Epithelial cell of proximal tubule (primary cell): ENCODE measurements around the gene ZNF700. TPM values are rescaled to one million over a fixed set of nuclear protein-coding genes. Genes with fewer than 3 reads are reported as not detected.

Experiments
- DNase-seq: peaks from one replicate; pipeline ENCODE4 v3.0.0-alpha.2; 2011; ENCODE audit warnings: low read depth
- H3K4me3 ChIP-seq: 2 replicates; pipeline ENCODE4 v1.5.1; 2011; ENCODE audit warnings: low read depth, mild to moderate bottlenecking, low read length
- total RNA-seq: library from RNA; depleted of rRNA; stranded (reverse); fragments of >200 nt; gene quantifications from 2 replicates; pipeline ENCODE4 v1.2.3, GENCODE V29; 2015
- TF ChIP-seq, protein P1 (sequence below): conservative IDR thresholded peaks from 2 replicates; pipeline ENCODE4 v1.5.1; 2012; ENCODE audit warnings: low read depth, mild to moderate bottlenecking, low read length

The ZNF700 gene
- total RNA-seq, 1 donor from 2014 or later, result 7.9 TPM

DNA sequence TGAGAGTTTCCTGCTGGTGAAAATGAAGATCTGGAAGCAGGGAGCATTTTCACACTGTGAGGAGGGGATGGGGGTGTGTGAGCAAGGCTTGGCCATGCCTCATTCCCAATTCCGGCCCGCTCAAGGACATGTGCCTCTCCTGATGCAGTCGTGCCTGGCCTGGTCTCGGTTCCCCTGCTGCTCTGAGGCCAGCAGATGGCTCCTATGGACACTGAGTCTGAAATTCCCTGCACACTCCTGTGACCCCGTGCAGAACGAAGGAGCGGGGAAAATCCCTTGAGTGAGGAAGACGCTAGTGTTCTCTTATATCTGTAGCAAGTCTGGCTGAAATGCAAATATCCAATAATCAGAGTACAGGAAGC, 39.6 kb downstream of the ZNF700 start:
- TF ChIP-seq, protein P1, sequence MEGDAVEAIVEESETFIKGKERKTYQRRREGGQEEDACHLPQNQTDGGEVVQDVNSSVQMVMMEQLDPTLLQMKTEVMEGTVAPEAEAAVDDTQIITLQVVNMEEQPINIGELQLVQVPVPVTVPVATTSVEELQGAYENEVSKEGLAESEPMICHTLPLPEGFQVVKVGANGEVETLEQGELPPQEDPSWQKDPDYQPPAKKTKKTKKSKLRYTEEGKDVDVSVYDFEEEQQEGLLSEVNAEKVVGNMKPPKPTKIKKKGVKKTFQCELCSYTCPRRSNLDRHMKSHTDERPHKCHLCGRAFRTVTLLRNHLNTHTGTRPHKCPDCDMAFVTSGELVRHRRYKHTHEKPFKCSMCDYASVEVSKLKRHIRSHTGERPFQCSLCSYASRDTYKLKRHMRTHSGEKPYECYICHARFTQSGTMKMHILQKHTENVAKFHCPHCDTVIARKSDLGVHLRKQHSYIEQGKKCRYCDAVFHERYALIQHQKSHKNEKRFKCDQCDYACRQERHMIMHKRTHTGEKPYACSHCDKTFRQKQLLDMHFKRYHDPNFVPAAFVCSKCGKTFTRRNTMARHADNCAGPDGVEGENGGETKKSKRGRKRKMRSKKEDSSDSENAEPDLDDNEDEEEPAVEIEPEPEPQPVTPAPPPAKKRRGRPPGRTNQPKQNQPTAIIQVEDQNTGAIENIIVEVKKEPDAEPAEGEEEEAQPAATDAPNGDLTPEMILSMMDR, result peak; percentile 45
- DNase-seq, result no peak

DNA sequence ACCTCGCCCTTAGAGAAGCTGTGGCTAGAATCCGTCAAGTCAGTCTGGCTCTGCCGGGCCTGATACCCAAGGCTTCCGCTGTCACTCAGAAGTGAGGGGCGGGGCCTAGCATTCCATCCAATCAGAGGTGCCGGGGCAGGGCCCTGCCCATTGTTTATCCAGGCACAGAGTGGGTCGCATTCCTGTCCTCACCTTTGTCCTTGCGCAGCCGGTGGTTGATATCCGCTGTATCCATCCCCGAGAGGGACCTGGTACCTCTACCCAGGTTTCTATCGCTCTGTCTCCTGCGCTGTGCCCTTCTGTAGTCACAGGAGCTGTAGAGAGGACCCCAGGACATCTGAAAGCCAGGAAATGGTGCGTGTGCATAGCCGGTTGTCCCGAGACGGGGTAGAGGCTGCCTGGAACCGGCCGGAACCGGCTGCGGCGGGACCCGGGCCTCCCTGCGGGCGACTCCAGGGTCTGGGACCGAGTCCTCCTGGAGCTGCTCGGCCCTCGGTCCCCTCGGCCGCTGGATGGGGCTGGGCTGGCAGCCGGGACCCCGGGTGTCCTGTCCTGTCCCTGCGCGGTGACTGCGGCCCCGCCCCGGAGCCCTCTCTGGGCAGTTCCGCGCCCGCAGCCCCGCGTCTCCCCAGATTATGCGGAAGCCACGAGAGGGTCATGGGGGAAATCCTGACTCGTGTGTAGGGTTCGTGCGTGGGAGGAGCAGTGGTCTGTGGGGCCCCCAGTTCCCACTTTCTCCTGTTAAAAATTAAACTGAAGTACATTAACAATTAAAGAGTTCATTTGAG, 40.1 kb downstream of the ZNF700 start, which contains the start of gene ZNF763:
Gene ZNF763, plus strand, starts transcription at position 183 of the 788 bp plus-strand sequence. Its CDS starts 169 bp downstream, at position 352.
- H3K4me3 ChIP-seq, result peak within 1 kb of the TSS; percentile 72
- TF ChIP-seq, protein P1, result no peak
- peak; percentile 54 for DNase-seq

More for the DNA sequence above, 39.6 kb downstream of the ZNF700 start:
- H3K4me3 ChIP-seq, result peak overlapping the region; percentile 72

DNA sequence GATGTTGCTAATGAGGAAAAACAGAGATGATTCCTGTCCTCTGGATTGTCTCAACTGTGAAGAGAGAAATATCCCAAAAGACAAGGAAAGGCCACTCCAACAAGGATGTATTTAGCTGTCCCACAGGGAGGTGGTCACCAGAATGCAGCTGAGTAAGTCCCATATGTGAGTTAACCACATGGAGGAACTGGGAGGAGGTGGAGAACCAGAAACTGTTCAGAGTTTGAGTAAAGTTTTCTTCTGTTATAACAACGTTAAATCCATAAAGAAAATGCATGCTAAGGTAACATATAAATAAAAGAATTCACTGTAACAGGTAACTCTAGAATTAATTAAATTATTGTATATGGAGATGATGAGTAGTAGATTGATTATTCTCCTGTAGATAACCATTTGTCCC, 45.3 kb downstream of the ZNF700 start:
- H3K4me3 ChIP-seq, result no peak overlapping the region
- no peak for DNase-seq
- TF ChIP-seq, protein P1, result no peak

- no peak for DNase-seq
- TF ChIP-seq, protein P1, result no peak
Measured at GRCh38 chr19:11971041-11971440, 46.1 kb downstream of the ZNF700 start.

DNA sequence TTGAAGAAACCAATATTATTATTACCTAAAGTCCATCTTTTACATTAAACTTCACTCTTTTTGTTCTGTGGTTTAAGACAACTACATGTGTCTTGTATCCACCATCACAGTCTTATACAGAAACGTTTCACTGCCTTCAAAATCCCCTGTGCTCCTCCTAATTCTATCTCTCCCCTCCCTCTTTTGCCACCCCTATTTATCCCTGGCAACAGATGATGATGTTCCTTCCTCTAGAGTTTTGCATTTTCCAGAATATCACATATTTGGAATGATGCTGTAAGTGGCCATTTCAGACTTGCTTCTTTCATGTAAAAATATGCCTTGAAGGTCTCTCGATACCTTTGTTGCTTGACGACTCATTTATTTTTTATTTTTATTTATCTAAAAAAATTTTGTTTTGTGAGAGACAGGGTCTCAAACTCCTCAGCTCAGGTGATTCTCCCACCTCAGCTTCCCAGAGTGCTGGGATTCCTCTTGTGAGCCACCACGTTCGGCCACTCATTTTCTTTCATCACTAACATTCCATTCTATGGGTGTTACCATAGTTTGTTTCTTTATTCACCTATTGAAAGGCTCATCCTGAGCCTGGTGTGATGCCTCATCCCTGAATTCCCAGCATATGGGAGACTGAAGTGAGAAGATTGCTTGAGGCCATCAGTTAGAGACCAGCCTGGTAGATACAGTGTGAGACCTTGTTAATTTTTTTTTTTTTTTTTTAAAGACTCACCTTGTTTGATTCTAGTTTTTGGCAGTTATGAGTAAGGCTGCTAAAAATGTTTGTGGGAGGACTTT, 48.3 kb downstream of the ZNF700 start:
- no peak for DNase-seq
- no peak overlapping the region for H3K4me3 ChIP-seq
- TF ChIP-seq, protein P1, result no peak

More at GRCh38 chr19:11971041-11971440, 46.1 kb downstream of the ZNF700 start:
- H3K4me3 ChIP-seq, result no peak overlapping the region

GRCh38 chr19:11978492-11979100, 53.7 kb downstream of the ZNF700 start:
- TF ChIP-seq, protein P1, result no peak
- H3K4me3 ChIP-seq, result no peak overlapping the region
- no peak for DNase-seq
